K562 (cell line): ENCODE data around the gene TMEM95. TPM values are rescaled to one million over a fixed set of nuclear protein-coding genes. Genes with fewer than 3 reads are reported as not detected.

Experiments used
- ATF1 ChIP-seq, 2 experiments: fragments of 450-650 bp in 1 of 2; IDR thresholded peaks; 2 replicates each; pipeline ENCODE4 v1.6.1; 2016; ENCODE audit warnings: missing compliant biosample characterization in 1 of 2, missing genetic modification characterization in 1 of 2
- NCOA2 ChIP-seq, 2 experiments: fragments of 450-650 bp; IDR thresholded peaks; 2 replicates each; pipeline ENCODE4 v1.6.1; 2018; ENCODE audit warnings: mild to moderate bottlenecking in 2 of 2, moderate library complexity in 1 of 2; ENCODE audit not compliant: partially characterized antibody in 2 of 2
- NFE2 ChIP-seq: IDR thresholded peaks from 2 replicates; pipeline ENCODE4 v1.6.1; 2014; ENCODE audit warnings: antibody characterized with exemption, low read depth
- PHF21A ChIP-seq: fragments of 450-650 bp; IDR thresholded peaks from 2 replicates; pipeline ENCODE4 v1.6.1; 2017; ENCODE audit warnings: low read depth, borderline replicate concordance
- PHTF2 ChIP-seq: fragments of 250-450 bp; sonication (Bioruptor Pico); IDR thresholded peaks from 2 replicates; pipeline ENCODE4 v1.5.0; 2021; ENCODE audit warnings: mild to moderate bottlenecking
- ZNF232 ChIP-seq: sonication (generic); formaldehyde crosslinking; IDR thresholded peaks from 2 replicates; pipeline ENCODE4 v1.8.0; 2022; ENCODE audit warnings: mild to moderate bottlenecking, missing genetic modification reagents
- ZNF57 ChIP-seq: fragments of 450-650 bp; formaldehyde crosslinking; IDR thresholded peaks from 2 replicates; pipeline ENCODE4 v1.4.0; 2020; ENCODE audit warnings: mild to moderate bottlenecking, moderate library complexity
- polyA plus RNA-seq, 8 experiments: library from polyadenylated mRNA; depleted of rRNA in 4 of 8; stranded (reverse) in 5 of 8; unstranded in 3 of 8; fragments of >200 nt; fragmentation: Nextera tagmentation in 2 of 8; fragmentation: Illumina TruSeq in 1 of 8; extraction: Ambion mirVana in 2 of 8; extraction: Trizol in 1 of 8; gene quantifications; 2 replicates each; pipeline versions ENCODE4 v1.2.1 to v1.2.3, GENCODE V29; 2011 to 2014; ENCODE audit warnings: inconsistent platforms in 1 of 8, missing spikeins in 1 of 8
- total RNA-seq, 7 experiments: library from RNA; depleted of rRNA in 6 of 7; stranded (reverse); fragments of >200 nt in 6 of 7; fragmentation: Illumina TruSeq in 2 of 7; extraction: Trizol in 2 of 7; gene quantifications; 2 replicates each; pipeline versions ENCODE4 v1.2.1 to v1.2.3, GENCODE V29; 2011 to 2021; ENCODE audit warnings: low replicate concordance in 1 of 7
- TF ChIP-seq, protein P1 (sequence below): fragments of 200-800 bp; sonication (Bioruptor generic); IDR thresholded peaks from 2 replicates; pipeline ENCODE4 v1.6.1; 2016; ENCODE audit warnings: missing genetic modification characterization, missing compliant biosample characterization
- TF ChIP-seq, protein P2 (sequence below): IDR thresholded peaks from 2 replicates; pipeline ENCODE4 v1.6.1; 2011; ENCODE audit warnings: borderline replicate concordance, low read depth, mild to moderate bottlenecking, moderate library complexity, low read length; ENCODE audit not compliant: insufficient read depth, poor library complexity, severe bottlenecking
- TF ChIP-seq, protein P3 (sequence below), 2 experiments: fragments of 450-650 bp; IDR thresholded peaks; 2 replicates each; pipeline ENCODE4 v1.6.1; 2016
- TF ChIP-seq, protein P4 (sequence below), 2 experiments: fragments of 150-350 bp in 1 of 2; IDR thresholded peaks; 2 replicates each; pipeline ENCODE4 v1.6.1; 2012 to 2016; ENCODE audit warnings: low read depth in 2 of 2, low read length in 2 of 2, mild to moderate bottlenecking in 1 of 2, moderate library complexity in 1 of 2

TMEM95 gene
- total and polyA plus RNA-seq, 9 of the 15 experiments (the other 6 are each of a cell fraction or from before 2014, with no cell fraction given) = not detected

DNA sequence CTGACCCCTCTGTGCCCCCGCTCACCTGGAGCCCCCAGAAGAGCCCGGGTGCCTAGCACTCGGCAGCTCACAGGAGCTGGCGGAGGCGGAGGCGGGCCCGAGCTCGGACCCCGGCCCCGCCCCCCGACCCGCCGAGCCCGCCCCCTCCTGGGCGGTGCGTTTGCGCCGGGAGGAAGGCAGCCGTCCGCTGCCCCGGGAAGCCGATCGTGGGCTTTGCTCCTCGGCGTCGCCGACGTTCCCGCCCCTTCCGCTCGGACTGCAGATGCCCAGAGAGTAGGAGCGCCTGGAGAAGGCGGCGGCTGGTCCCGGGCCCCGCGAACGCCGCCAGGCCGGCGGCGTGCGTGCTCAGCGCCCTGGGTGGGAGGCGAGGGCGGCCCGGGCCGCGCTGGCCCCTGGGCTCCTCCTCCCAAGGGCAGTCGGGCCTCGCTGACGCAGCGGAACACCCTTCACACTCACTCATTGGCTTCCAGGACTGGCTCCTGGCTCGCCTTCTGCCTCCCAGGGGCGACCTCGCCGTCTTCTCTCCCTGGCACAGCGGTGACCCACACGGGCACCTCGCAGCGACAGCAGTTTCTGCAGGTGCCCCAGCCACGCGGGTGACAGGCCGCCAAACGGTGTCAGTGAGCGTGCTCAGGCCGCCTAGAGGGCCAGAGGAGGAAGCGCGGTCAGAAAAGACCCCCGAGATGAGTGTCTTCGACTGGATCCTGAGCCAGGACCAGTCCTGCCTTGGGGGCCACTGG, 39.7 kb downstream of the TMEM95 start, which contains the start of gene PLSCR3 (continued):
- TF ChIP-seq, protein P1, sequence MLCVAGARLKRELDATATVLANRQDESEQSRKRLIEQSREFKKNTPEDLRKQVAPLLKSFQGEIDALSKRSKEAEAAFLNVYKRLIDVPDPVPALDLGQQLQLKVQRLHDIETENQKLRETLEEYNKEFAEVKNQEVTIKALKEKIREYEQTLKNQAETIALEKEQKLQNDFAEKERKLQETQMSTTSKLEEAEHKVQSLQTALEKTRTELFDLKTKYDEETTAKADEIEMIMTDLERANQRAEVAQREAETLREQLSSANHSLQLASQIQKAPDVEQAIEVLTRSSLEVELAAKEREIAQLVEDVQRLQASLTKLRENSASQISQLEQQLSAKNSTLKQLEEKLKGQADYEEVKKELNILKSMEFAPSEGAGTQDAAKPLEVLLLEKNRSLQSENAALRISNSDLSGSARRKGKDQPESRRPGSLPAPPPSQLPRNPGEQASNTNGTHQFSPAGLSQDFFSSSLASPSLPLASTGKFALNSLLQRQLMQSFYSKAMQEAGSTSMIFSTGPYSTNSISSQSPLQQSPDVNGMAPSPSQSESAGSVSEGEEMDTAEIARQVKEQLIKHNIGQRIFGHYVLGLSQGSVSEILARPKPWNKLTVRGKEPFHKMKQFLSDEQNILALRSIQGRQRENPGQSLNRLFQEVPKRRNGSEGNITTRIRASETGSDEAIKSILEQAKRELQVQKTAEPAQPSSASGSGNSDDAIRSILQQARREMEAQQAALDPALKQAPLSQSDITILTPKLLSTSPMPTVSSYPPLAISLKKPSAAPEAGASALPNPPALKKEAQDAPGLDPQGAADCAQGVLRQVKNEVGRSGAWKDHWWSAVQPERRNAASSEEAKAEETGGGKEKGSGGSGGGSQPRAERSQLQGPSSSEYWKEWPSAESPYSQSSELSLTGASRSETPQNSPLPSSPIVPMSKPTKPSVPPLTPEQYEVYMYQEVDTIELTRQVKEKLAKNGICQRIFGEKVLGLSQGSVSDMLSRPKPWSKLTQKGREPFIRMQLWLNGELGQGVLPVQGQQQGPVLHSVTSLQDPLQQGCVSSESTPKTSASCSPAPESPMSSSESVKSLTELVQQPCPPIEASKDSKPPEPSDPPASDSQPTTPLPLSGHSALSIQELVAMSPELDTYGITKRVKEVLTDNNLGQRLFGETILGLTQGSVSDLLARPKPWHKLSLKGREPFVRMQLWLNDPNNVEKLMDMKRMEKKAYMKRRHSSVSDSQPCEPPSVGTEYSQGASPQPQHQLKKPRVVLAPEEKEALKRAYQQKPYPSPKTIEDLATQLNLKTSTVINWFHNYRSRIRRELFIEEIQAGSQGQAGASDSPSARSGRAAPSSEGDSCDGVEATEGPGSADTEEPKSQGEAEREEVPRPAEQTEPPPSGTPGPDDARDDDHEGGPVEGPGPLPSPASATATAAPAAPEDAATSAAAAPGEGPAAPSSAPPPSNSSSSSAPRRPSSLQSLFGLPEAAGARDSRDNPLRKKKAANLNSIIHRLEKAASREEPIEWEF (CRISPR knock-in tag) = no peak
- TF ChIP-seq PHF21A (no peak), NCOA2 (IDR thresholded peaks at IDR 0.05; ENCODE audit: partially characterized antibody in 2 of 2) (no peak), ATF1 (CRISPR knock-in tag; IDR thresholded peaks at IDR 0.05) (no peak), ATF1 (tag; IDR thresholded peaks at IDR 0.05) (peak; percentile 50), PHTF2 (CRISPR knock-in tag) (no peak), NFE2 (peak; percentile 7; the same call in 1 of the 2 replicates), ZNF232 (no peak), ZNF57 (CRISPR knock-in tag) (no peak)
- TF ChIP-seq, protein P2, sequence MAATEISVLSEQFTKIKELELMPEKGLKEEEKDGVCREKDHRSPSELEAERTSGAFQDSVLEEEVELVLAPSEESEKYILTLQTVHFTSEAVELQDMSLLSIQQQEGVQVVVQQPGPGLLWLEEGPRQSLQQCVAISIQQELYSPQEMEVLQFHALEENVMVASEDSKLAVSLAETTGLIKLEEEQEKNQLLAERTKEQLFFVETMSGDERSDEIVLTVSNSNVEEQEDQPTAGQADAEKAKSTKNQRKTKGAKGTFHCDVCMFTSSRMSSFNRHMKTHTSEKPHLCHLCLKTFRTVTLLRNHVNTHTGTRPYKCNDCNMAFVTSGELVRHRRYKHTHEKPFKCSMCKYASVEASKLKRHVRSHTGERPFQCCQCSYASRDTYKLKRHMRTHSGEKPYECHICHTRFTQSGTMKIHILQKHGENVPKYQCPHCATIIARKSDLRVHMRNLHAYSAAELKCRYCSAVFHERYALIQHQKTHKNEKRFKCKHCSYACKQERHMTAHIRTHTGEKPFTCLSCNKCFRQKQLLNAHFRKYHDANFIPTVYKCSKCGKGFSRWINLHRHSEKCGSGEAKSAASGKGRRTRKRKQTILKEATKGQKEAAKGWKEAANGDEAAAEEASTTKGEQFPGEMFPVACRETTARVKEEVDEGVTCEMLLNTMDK = peak; percentile 64
- TF ChIP-seq, protein P3, sequence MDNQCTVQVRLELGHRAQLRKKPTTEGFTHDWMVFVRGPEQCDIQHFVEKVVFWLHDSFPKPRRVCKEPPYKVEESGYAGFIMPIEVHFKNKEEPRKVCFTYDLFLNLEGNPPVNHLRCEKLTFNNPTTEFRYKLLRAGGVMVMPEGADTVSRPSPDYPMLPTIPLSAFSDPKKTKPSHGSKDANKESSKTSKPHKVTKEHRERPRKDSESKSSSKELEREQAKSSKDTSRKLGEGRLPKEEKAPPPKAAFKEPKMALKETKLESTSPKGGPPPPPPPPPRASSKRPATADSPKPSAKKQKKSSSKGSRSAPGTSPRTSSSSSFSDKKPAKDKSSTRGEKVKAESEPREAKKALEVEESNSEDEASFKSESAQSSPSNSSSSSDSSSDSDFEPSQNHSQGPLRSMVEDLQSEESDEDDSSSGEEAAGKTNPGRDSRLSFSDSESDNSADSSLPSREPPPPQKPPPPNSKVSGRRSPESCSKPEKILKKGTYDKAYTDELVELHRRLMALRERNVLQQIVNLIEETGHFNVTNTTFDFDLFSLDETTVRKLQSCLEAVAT (IDR thresholded peaks at IDR 0.05) = no peak
- TF ChIP-seq, protein P4, sequence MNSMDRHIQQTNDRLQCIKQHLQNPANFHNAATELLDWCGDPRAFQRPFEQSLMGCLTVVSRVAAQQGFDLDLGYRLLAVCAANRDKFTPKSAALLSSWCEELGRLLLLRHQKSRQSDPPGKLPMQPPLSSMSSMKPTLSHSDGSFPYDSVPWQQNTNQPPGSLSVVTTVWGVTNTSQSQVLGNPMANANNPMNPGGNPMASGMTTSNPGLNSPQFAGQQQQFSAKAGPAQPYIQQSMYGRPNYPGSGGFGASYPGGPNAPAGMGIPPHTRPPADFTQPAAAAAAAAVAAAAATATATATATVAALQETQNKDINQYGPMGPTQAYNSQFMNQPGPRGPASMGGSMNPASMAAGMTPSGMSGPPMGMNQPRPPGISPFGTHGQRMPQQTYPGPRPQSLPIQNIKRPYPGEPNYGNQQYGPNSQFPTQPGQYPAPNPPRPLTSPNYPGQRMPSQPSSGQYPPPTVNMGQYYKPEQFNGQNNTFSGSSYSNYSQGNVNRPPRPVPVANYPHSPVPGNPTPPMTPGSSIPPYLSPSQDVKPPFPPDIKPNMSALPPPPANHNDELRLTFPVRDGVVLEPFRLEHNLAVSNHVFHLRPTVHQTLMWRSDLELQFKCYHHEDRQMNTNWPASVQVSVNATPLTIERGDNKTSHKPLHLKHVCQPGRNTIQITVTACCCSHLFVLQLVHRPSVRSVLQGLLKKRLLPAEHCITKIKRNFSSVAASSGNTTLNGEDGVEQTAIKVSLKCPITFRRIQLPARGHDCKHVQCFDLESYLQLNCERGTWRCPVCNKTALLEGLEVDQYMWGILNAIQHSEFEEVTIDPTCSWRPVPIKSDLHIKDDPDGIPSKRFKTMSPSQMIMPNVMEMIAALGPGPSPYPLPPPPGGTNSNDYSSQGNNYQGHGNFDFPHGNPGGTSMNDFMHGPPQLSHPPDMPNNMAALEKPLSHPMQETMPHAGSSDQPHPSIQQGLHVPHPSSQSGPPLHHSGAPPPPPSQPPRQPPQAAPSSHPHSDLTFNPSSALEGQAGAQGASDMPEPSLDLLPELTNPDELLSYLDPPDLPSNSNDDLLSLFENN (IDR thresholded peaks at IDR 0.05; ENCODE audit: low read depth in 2 of 2, low read length in 2 of 2) = no peak
